HEK293 (cell line): ENCODE data around the gene CNTNAP5.

ENCODE experiments used
- CTCF ChIA-PET: fragments of 350-600 bp; formaldehyde crosslinking; extraction: SDS; loops from one replicate; lab custom pipeline; 2021; ENCODE audit warnings: antibody characterized with exemption; lab: Yijun Ruan, JAX
- POLR2A ChIA-PET: fragments of 300-600 bp; formaldehyde crosslinking; extraction: SDS; loops from one replicate; lab custom pipeline; 2020; ENCODE audit warnings: antibody characterized with exemption, inconsistent platforms; lab: Yijun Ruan, JAX
- H3K27ac ChIP-seq: fragments of 200-500 bp; sonication (Bioruptor generic); 2 replicates; pipeline ENCODE4 v1.5.1; 2014; ENCODE audit warnings: low read depth, low read length, control low read depth, inconsistent platforms; ENCODE audit errors: extremely low read depth
- H3K36me3 ChIP-seq, 2 experiments: fragments of 200-500 bp in 1 of 2; sonication (Bioruptor generic) in 1 of 2; 1 replicate in 1 of 2; 2 replicates in 1 of 2; pipeline ENCODE4 v1.5.1; 2014 to 2017; ENCODE audit warnings: inconsistent platforms in 2 of 2, low read length in 2 of 2; ENCODE audit not compliant: control insufficient read depth in 2 of 2, insufficient read depth in 1 of 2
- H3K4me1 ChIP-seq: fragments of 200-500 bp; sonication (Bioruptor generic); 2 replicates; pipeline ENCODE4 v1.5.1; 2014; ENCODE audit warnings: mild to moderate bottlenecking, low read length, inconsistent platforms; ENCODE audit not compliant: control insufficient read depth, insufficient read depth
- H3K4me3 ChIP-seq: 2 replicates; pipeline ENCODE4 v1.5.1; 2011; ENCODE audit warnings: low read depth, mild to moderate bottlenecking, control low read depth, low read length, moderate library complexity
- H3K9me3 ChIP-seq: fragments of 200-500 bp; sonication (Bioruptor generic); 2 replicates; pipeline ENCODE4 v1.5.1; 2014; ENCODE audit warnings: low read depth, low read length, inconsistent platforms; ENCODE audit not compliant: control insufficient read depth, insufficient read depth
- GLI2 ChIP-seq: fragments of 450-650 bp; formaldehyde crosslinking; IDR thresholded peaks from 2 replicates; pipeline ENCODE4; 2017; ENCODE audit warnings: missing biosample characterization, missing genetic modification characterization, low read depth, borderline replicate concordance
- GLIS1 ChIP-seq: fragments of 450-650 bp; formaldehyde crosslinking; IDR thresholded peaks from 2 replicates; pipeline ENCODE4 v1.5.1; 2016; ENCODE audit warnings: missing biosample characterization, missing genetic modification characterization
- KLF16 ChIP-seq: fragments of 450-650 bp; formaldehyde crosslinking; IDR thresholded peaks from 2 replicates; pipeline ENCODE4 v1.5.1; 2017; ENCODE audit warnings: missing biosample characterization, missing genetic modification characterization
- MZF1 ChIP-seq: fragments of 450-650 bp; formaldehyde crosslinking; IDR thresholded peaks from 2 replicates; pipeline ENCODE4 v1.5.1; 2017; ENCODE audit warnings: missing biosample characterization, missing genetic modification characterization, borderline replicate concordance
- PATZ1 ChIP-seq: fragments of 450-650 bp; formaldehyde crosslinking; IDR thresholded peaks from 2 replicates; pipeline ENCODE4 v1.5.1; 2016; ENCODE audit warnings: missing biosample characterization, missing genetic modification characterization
- PRDM10 ChIP-seq: fragments of 450-650 bp; formaldehyde crosslinking; IDR thresholded peaks from 2 replicates; pipeline ENCODE4 v1.5.1; 2016; ENCODE audit warnings: missing biosample characterization, missing genetic modification characterization
- PRDM6 ChIP-seq: fragments of 450-650 bp; formaldehyde crosslinking; IDR thresholded peaks from 2 replicates; pipeline ENCODE4 v1.5.1; 2017; ENCODE audit warnings: missing biosample characterization, missing genetic modification characterization
- SP2 ChIP-seq: fragments of 450-650 bp; formaldehyde crosslinking; IDR thresholded peaks from 2 replicates; pipeline ENCODE4 v1.5.1; 2016; ENCODE audit warnings: missing biosample characterization, missing genetic modification characterization
- YY2 ChIP-seq: fragments of 450-650 bp; formaldehyde crosslinking; IDR thresholded peaks from 2 replicates; pipeline ENCODE4 v1.5.1; 2016; ENCODE audit warnings: missing biosample characterization, missing genetic modification characterization
- ZBTB20 ChIP-seq: fragments of 450-650 bp; formaldehyde crosslinking; IDR thresholded peaks from 2 replicates; pipeline ENCODE4 v1.5.1; 2016; ENCODE audit warnings: missing biosample characterization, missing genetic modification characterization
- ZNF621 ChIP-seq: fragments of 450-650 bp; formaldehyde crosslinking; IDR thresholded peaks from 2 replicates; pipeline ENCODE4 v1.5.1; 2017; ENCODE audit warnings: missing biosample characterization, missing genetic modification characterization
- ZNF664 ChIP-seq: fragments of 450-650 bp; formaldehyde crosslinking; IDR thresholded peaks from 2 replicates; pipeline ENCODE4 v1.5.1; 2016; ENCODE audit warnings: missing biosample characterization, missing genetic modification characterization
- ZNF707 ChIP-seq: fragments of 450-650 bp; formaldehyde crosslinking; IDR thresholded peaks from 2 replicates; pipeline ENCODE4 v1.5.1; 2016; ENCODE audit warnings: missing biosample characterization, missing genetic modification characterization
- TF ChIP-seq, protein P1 (sequence below): fragments of 450-650 bp; formaldehyde crosslinking; IDR thresholded peaks from 2 replicates; pipeline ENCODE4 v1.5.1; 2016; ENCODE audit warnings: missing biosample characterization, missing genetic modification characterization
- TF ChIP-seq, protein P2 (sequence below): fragments of 450-650 bp; formaldehyde crosslinking; optimal IDR thresholded peaks from 2 replicates; pipeline ENCODE3; 2016; ENCODE audit warnings: missing biosample characterization, mild to moderate bottlenecking, missing genetic modification characterization
- TF ChIP-seq, protein P3 (sequence below): fragments of 450-650 bp; formaldehyde crosslinking; IDR thresholded peaks from 2 replicates; pipeline ENCODE4; 2016; ENCODE audit warnings: missing biosample characterization, missing genetic modification characterization
- TF ChIP-seq, protein P4 (sequence below): fragments of 450-650 bp; formaldehyde crosslinking; IDR thresholded peaks from 2 replicates; pipeline ENCODE4 v1.5.1; 2016; ENCODE audit warnings: missing biosample characterization, missing genetic modification characterization, borderline replicate concordance
- TF ChIP-seq, protein P5 (sequence below): fragments of 450-650 bp; IDR thresholded peaks from 2 replicates; pipeline ENCODE4 v1.5.1; 2018; ENCODE audit warnings: missing biosample characterization, mild to moderate bottlenecking, missing genetic modification characterization

CNTNAP5 gene

DNA sequence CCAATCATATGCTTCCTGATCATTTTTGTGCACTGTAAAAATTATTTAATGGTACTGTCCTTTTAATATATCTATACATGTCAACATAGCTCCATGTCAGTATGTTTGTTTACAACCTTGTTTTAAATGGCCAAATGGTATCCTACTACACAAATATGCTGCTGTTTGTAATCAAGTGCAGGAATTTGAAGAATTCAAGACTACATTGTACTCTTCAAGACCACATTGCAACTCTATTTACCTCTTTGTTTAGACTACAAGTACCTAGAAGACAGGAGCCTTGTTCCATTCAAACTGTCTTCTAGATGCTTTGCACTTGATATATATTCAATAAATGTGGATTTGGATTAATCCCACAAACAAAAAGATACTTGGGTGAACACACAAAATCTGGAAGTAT lies 41.7 kb downstream of the CNTNAP5 start:
- Histone ChIP-seq H3K4me3 (no peak overlapping the region), H3K4me1 (no peaks in the 10 kb centered on the region), H3K9me3 (no peaks in the 10 kb centered on the region), H3K36me3 (no peaks in the 10 kb centered on the region), H3K27ac (no peak overlapping the region)
- ChIA-PET POLR2A (no interaction called here), CTCF (no interaction called here)
- TF ChIP-seq, protein P1, sequence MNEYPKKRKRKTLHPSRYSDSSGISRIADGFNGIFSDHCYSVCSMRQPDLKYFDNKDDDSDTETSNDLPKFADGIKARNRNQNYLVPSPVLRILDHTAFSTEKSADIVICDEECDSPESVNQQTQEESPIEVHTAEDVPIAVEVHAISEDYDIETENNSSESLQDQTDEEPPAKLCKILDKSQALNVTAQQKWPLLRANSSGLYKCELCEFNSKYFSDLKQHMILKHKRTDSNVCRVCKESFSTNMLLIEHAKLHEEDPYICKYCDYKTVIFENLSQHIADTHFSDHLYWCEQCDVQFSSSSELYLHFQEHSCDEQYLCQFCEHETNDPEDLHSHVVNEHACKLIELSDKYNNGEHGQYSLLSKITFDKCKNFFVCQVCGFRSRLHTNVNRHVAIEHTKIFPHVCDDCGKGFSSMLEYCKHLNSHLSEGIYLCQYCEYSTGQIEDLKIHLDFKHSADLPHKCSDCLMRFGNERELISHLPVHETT (tag by site-specific recombination) = no peak
- TF ChIP-seq SP2 (tag by site-specific recombination) (no peak), MZF1 (tag by site-specific recombination) (no peak), ZBTB20 (tag by site-specific recombination) (no peak), PATZ1 (tag by site-specific recombination) (no peak), ZNF664 (tag by site-specific recombination) (no peak), GLIS1 (tag by site-specific recombination) (no peak), ZNF621 (tag by site-specific recombination) (no peak), YY2 (tag by site-specific recombination) (no peak)
- TF ChIP-seq, protein P2, sequence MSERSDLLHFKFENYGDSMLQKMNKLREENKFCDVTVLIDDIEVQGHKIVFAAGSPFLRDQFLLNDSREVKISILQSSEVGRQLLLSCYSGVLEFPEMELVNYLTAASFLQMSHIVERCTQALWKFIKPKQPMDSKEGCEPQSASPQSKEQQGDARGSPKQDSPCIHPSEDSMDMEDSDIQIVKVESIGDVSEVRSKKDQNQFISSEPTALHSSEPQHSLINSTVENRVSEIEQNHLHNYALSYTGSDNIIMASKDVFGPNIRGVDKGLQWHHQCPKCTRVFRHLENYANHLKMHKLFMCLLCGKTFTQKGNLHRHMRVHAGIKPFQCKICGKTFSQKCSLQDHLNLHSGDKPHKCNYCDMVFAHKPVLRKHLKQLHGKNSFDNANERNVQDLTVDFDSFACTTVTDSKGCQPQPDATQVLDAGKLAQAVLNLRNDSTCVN (tag by site-specific recombination) = no peak
- TF ChIP-seq, protein P3, sequence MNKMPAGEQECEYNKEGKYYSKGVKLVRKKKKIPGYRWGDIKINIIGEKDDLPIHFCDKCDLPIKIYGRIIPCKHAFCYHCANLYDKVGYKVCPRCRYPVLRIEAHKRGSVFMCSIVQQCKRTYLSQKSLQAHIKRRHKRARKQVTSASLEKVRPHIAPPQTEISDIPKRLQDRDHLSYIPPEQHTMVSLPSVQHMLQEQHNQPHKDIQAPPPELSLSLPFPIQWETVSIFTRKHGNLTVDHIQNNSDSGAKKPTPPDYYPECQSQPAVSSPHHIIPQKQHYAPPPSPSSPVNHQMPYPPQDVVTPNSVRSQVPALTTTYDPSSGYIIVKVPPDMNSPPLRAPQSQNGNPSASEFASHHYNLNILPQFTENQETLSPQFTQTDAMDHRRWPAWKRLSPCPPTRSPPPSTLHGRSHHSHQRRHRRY (tag by site-specific recombination) = no peak
- TF ChIP-seq, protein P4, sequence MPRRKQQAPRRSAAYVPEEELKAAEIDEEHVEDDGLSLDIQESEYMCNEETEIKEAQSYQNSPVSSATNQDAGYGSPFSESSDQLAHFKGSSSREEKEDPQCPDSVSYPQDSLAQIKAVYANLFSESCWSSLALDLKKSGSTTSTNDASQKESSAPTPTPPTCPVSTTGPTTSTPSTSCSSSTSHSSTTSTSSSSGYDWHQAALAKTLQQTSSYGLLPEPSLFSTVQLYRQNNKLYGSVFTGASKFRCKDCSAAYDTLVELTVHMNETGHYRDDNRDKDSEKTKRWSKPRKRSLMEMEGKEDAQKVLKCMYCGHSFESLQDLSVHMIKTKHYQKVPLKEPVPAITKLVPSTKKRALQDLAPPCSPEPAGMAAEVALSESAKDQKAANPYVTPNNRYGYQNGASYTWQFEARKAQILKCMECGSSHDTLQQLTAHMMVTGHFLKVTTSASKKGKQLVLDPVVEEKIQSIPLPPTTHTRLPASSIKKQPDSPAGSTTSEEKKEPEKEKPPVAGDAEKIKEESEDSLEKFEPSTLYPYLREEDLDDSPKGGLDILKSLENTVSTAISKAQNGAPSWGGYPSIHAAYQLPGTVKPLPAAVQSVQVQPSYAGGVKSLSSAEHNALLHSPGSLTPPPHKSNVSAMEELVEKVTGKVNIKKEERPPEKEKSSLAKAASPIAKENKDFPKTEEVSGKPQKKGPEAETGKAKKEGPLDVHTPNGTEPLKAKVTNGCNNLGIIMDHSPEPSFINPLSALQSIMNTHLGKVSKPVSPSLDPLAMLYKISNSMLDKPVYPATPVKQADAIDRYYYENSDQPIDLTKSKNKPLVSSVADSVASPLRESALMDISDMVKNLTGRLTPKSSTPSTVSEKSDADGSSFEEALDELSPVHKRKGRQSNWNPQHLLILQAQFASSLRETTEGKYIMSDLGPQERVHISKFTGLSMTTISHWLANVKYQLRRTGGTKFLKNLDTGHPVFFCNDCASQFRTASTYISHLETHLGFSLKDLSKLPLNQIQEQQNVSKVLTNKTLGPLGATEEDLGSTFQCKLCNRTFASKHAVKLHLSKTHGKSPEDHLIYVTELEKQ (tag by site-specific recombination) = no peak

DNA sequence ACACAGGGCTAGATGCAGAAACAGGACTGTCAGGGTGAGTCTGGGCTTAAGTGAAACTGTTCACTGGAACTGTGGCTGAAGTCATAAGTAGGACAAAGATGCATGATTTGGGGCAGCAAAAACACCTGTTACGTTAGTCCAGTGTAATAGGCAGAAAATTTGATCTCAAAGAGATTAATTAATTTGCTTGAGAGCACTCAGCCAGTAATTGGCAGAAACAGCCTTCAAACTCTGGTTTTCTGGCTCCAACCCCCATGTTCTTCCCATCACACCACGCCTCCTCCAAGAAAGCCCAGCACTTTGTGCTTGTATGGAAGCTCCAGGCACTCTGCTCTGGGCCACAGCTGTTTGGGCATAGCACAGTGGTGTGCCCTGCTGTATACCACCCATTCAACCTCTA lies 54.0 kb downstream of the CNTNAP5 start:
- H3K9me3 ChIP-seq = no peaks in the 10 kb centered on the region
- H3K36me3 ChIP-seq = no peaks in the 10 kb centered on the region
- no peaks in the 10 kb centered on the region for H3K4me1 ChIP-seq
- ChIA-PET CTCF (no interaction called here), POLR2A (no interaction called here)
- H3K4me3 ChIP-seq = no peak overlapping the region
- no peak overlapping the region for H3K27ac ChIP-seq
- TF ChIP-seq ZNF707 (no peak), YY2 (tag by site-specific recombination) (no peak), KLF16 (tag by site-specific recombination) (no peak), PRDM6 (tag by site-specific recombination) (no peak), PRDM10 (tag by site-specific recombination) (no peak), GLI2 (no peak)
- TF ChIP-seq, protein P5, sequence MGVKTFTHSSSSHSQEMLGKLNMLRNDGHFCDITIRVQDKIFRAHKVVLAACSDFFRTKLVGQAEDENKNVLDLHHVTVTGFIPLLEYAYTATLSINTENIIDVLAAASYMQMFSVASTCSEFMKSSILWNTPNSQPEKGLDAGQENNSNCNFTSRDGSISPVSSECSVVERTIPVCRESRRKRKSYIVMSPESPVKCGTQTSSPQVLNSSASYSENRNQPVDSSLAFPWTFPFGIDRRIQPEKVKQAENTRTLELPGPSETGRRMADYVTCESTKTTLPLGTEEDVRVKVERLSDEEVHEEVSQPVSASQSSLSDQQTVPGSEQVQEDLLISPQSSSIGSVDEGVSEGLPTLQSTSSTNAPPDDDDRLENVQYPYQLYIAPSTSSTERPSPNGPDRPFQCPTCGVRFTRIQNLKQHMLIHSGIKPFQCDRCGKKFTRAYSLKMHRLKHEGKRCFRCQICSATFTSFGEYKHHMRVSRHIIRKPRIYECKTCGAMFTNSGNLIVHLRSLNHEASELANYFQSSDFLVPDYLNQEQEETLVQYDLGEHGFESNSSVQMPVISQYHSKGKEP (tag by site-specific recombination) = no peak
